HG02678 (cell line): ENCODE measurements around the gene HIGD2A.

Source experiments
- ATAC-seq: cut with Tn5 transposase; IDR thresholded peaks from one replicate; pipeline ENCODE4 v1.9.1; 2021; ENCODE audit warnings: mild to moderate bottlenecking, moderate library complexity; ENCODE audit not compliant: unreplicated experiment

The HIGD2A gene

GRCh38 chr5:176388444-176389134, at the start of gene HIGD2A, which contains the start of gene NOP16:
Gene HIGD2A, plus strand, starts transcription at chr5:176388751. Its CDS starts 69 bp downstream, at chr5:176388820.
Gene NOP16, minus strand, starts transcription at chr5:176388598. Its CDS starts 59 bp downstream, at chr5:176388539.
- peak; percentile 89 for ATAC-seq

DNA sequence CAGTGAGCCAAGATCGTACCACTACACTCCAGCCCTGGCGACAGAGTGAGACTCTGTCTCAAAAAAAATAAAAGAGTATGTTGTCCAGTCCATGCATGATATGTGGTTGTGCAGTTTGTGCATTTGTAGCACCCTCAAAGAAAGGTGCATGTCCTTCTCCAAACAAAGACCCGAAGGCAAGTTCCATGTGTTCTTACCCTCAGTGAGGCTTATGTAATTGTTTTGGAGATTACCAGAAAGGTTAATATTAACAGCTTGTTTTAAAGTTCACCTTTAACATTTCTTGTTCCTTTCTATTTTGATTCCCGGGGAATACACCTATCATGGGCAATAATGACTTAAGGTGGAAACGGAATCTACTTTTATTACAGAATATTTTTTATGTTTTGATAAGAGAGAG, 49.2 kb upstream of the HIGD2A start:
- ATAC-seq, result no peak

- no peak for ATAC-seq
Observed at GRCh38 chr5:176341325-176342157, 47.0 kb upstream of the HIGD2A start.

GRCh38 chr5:176342158-176342483, 46.4 kb upstream of the HIGD2A start:
- ATAC-seq, result no peak

GRCh38 chr5:176342766-176343458, 45.6 kb upstream of the HIGD2A start:
- ATAC-seq, result no peak

DNA sequence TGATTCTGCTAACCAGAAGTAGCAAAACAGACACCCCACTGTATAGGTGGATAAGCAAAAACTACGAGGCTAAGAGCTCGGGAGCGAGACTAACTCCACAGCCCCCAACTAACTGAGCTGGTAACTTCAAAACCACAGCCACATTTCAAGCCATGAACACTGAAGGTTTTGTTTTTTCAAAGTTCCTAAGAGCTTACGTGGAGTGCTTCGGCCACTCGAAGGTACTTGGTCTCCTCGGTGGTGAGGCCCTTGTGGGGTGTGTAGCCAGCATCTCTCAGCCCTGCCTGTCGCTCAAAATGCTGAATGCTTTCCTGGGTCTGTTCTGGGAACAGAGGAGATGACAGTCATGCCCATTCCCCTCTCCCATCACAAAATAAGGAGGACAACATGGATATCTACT, 38.1 kb upstream of the HIGD2A start:
- ATAC-seq, result no peak

GRCh38 chr5:176352116-176352878, 36.3 kb upstream of the HIGD2A start:
- no peak for ATAC-seq

- ATAC-seq, result no peak
Observed at GRCh38 chr5:176353533-176353932, 35.0 kb upstream of the HIGD2A start.

DNA sequence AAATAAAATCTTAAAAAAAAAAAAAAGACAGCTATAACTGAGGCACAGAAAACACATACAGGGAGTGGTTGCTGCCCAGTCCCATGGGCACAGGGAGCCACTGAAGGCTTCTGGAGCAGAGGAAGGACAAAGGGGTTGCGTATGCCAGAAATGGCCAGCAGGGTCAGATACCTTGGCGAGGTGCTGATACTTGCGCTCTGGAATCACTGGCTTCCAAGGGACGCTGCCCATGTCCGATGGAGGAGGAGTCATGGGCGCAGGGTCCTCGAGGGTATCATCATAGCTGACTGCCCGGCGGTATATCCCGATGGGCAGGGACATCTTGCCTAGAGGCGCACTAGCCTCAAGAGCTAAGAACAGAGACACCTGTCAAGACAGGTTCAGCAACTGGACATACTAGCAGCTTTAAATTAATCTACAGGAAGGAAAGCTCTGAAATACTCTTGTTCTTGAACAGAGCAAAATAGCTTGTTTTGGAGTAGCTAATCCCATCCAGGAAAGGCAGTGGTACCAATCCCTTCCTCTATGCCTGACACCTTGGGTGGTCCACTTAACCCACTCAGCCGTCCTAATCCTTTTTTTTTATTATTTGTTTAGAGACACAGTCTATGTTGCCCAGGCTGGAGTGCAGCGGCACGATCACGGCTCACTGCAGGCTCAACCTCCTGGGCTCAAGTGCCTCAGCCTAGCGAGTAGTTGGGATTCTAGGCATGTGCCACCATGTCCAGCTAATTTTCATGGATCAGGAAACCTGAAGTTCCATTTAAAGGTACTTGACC, 33.0 kb upstream of the HIGD2A start:
- ATAC-seq, result no peak

- ATAC-seq, result no peak
Observed at GRCh38 chr5:176356179-176356566, 32.4 kb upstream of the HIGD2A start.

GRCh38 chr5:176359658-176360057, 28.9 kb upstream of the HIGD2A start:
- no peak for ATAC-seq

- peak; percentile 4 for ATAC-seq
Observed at GRCh38 chr5:176360894-176361436, 27.6 kb upstream of the HIGD2A start.

- peak; percentile 84 for ATAC-seq
Observed at GRCh38 chr5:176361437-176362232, 26.9 kb upstream of the HIGD2A start, which contains the start of gene KIAA1191. Gene KIAA1191, minus strand, starts transcription at chr5:176361764. Its CDS starts 2,256 bp downstream, at chr5:176359508.

- peak; percentile 4 for ATAC-seq
Observed at GRCh38 chr5:176362233-176362490, 26.4 kb upstream of the HIGD2A start.

GRCh38 chr5:176364765-176365350, 23.7 kb upstream of the HIGD2A start:
- no peak for ATAC-seq

DNA sequence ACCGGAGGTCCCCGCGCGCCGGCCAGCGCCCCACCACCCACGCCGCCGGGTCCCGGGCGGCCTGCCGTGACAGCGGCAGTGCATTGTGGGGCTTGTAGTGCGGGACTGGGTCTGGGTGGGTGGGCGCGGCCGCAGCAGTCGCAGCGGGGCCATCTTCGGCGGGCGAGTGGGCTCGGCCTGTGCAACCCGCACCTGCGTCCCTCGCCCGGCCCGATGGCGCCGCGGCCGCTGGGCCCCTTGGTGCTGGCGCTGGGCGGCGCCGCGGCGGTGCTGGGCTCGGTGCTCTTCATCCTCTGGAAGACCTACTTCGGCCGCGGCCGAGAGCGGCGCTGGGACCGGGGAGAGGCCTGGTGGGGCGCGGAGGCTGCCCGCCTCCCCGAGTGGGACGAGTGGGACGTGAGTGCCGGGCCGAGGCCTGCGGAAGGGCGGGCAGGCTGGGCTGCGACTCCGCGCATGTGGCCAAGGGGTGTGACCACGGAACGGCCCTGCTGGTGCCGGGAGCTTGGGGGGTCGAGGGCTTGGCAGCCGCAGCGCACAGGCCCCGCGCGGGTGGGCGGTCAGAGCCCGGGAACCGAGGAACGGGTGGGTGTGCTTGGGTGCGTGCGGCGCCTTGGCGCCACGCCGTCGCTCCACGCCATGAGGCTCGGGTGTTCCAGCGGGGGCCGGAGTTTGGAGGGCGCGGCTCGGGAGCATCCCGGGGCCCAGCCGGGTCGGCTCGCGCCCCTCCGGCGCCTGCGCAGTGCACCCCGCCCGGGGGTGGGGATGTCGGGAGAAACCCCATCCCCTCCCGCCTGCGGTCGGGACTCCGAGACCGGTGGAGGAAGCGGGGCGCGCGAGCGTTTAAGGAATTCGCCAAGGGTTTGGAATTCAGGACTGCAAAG, 23.0 kb upstream of the HIGD2A start, which contains the start of gene ARL10:
ARL10 (plus strand) TSS at position 137 of the 881 bp plus-strand sequence; CDS start at position 214, 77 bp downstream.
- peak; percentile 37 for ATAC-seq

GRCh38 chr5:176366232-176366894, 22.2 kb upstream of the HIGD2A start:
- no peak for ATAC-seq
